Cortex of kidney (tissue), 1 donor: ENCODE results near the gene TFF1.

Source experiments
- DNase-seq: peaks from one replicate; lab custom pipeline; 2025; lab: John Stamatoyannopoulos, UW

TFF1 gene

DNA sequence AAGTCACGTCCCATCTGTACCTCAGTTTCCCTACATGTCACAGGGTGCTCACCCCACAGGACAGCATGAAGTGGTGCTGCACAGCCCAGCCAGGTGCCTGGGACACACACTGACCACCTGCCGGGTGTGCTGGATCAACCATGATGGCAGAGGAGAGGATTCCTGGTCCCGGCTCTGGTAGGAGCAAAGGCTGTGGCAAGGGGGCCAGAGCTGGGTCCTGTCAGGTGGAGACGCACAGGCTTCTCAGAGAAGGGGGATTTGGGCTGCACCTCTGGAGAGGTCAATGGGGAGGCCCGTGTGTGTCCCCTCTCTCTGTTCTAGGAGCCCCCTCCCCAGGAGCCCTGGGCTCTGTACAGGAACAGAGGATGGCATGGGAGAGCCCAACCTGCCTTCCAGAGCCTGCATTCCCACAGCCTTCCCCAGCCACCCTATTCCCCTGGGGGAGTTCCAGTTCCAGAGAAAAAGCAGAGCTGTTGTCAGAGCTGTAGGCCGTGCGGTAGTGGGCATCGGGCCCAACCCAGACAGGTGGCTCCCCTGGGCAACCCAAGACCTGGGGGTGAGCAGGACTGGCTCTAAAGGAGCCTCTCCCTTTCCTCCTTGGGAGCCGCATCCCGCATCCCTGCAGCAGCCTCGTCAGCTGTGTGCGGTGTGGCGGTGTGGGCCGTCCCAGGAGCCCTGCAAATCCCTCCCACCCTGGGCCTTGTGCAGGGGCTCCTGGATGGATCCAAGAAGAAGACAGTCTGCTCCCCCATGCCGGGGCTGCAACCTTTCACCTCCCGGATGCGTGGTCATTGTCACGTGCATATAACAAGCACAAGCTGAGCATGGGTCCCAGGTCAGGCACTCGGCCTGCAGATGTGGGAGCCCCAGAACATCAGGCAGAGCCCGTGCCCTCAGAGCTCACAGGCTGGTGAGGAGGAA is 48.2 kb downstream of the TFF1 start:
- no peak for DNase-seq

DNA sequence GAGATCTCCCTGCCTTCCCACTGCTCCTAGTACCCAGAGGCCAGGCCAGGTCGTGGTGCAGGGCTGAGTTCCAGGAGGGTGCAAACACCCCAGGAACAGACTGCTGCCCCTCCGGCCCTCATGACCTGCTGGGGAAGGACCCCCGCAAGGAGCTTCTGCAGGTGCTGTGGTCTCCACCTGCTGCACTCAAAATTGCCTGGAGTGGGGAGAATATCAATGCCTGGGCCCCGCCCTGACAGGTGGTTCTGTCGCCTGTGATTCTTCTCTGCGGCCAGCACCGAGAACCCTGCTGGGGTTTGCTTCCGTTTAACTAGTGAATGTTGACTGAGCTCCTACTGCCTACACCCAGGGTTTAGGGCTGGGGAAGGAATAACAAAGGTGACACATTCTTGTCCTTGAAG is 49.0 kb downstream of the TFF1 start:
- no peak for DNase-seq

DNA sequence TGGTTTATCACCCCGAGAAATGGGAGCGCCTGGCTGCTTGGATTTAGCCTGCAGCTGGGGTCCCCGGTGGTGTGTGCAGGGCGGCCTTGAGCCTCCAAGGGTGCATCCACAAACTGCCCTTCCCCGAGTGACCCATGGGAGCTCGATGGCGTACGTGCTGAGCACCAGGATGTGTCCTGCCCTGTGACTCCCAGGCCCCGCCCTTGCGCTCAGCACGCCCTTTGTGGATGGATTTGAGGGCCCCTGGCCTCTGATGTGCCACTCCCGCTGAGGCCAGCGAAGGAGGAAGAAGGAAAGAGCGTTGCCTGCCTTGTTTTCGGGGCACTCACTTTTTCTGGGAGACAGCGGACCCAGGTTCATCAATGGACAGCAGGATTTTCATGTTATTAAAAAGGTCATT is 49.4 kb downstream of the TFF1 start:
- no peak for DNase-seq

DNA sequence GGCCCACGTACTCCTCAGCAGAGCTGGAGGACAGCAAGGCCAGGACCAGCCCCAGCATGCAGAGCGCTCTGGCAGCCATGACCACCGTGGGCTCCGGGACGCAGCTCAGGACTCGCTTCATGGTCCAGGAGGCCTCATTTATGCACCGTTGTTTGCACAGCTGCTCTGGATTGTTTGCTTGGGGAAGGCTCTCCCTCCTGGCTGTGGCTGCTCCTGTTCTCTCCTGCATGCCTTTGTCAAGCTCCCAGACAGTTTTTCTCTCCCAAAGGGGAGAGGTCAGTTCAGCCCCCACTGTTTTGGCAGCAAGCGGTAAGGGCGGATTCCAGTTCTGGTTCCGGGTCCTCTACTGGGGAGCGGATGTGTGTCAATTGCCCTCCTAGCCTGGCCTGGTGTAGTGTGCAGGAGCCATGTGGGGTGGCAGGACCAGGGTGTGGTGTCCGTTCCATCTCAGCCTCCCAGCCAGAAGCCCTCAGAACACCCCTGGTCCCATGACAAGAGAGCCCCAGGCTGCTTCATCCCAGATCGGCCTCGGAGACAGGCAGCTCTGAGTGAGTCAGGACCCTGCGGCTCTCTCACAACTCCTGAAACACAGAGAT is 50.9 kb downstream of the TFF1 start, which contains the start of gene TFF3:
Gene TFF3 (minus strand): TSS at position 114 of the 596 bp plus-strand sequence. CDS start 35 bp downstream, at position 79.
- DNase-seq: no peak

DNA sequence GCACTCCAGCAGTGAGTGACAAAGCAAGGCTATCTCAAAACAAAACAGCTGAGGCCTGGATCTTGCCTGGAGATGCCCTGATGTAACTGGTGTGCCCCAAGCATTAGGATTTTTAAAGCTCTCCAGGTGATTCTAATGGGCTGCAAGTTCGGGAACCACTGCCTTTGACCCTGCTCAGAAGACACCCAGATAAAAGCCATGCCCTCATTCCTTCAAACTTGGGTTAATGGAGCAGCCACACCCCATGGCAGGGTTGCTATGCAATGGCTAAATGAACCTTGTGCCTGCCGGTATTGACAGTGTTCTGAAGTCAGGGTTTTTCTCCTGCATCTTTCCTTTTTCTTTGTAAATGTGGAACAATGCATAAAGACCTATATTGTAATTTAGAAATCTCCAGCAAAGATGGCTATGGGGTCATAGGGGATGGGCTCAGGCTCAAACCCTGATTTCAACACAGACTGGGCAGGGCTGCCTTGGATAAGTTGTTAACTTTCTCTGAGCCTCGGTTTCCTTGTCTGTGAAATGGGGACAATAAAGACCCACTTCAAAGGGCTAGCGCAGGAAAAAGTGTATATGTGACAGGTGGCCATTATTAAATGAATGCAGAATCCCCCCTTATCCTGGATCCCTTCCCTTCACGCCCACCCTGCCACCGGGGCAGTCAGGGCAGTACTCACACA is 51.6 kb downstream of the TFF1 start:
- DNase-seq: no peak

DNA sequence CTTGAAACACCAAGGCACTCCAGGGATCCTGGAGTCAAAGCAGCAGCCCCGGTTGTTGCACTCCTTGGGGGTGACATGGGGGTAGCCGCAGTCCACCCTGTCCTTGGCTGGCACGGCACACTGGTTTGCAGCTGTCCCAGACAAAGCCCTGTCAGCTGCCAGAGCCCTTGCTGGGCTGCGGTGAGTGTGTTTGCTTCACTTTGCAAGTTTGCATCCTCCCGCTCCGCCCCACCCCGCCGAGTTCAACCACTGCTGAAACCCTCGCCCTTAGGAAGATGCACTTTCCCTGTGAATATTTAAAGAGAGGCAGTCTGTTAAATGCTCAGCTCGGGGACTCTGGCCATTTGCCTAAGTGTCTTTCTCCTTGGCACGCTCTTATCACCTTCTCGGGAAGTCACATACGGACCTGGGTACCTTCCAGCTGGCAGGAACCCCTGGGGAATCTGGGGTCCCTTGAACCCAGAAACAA is 52.8 kb downstream of the TFF1 start:
- no peak for DNase-seq

DNA sequence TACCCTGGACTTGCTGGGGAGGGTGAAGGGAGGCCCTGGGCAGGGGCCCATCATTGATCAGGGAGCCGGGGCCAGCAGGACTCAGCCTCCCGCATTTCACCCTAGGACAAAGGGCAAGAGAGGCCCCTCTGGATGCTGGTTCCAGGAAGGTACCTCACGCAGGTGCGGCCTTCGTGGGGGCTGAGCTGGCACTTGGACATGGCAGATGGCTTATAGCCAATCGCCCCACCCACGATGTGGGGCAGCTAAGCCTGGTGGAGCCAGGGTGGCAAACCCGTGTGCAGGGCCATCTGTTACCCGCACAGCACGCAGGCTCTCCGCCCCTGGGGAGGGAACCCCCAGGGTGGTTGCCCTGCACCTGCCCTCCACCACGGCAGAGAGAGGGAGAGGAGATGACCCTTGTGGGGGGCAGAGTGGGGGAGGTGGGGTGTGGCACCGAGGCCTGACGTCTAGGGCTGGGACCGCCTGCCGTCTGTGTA is 53.7 kb downstream of the TFF1 start:
- DNase-seq: no peak
